Calu3 (cell line): ENCODE data around the gene SPPL3. TPM values are rescaled to one million over a fixed set of nuclear protein-coding genes. Genes with fewer than 3 reads are reported as not detected.
"Not testable (repeated sequence)": the region's sequence is repeated elsewhere in the genome, so short reads cannot be mapped to it uniquely, and the experiment has no call there.

Experiments
- BruUV-seq: library from RNA; stranded (reverse); fragments of 400-500 nt; replicated peaks from 2 replicates; lab custom pipeline; 2021; lab: Mats Ljungman, UMichigan
- CTCF ChIA-PET: fragments of 300-600 bp; sonication (Branson Sonifier 250); formaldehyde crosslinking; loops from one replicate; lab custom pipeline; 2022; ENCODE audit warnings: antibody characterized with exemption; lab: Charles Lee
- DNase-seq: peaks from one replicate; pipeline ENCODE4 v3.0.0; 2022
- H3K27ac Mint-ChIP-seq: one replicate; pipeline ENCODE4 v1.8.0; 2022; ENCODE audit warnings: mixed read lengths; ENCODE audit not compliant: unreplicated experiment
- H3K27me3 Mint-ChIP-seq: one replicate; pipeline ENCODE4 v1.8.0; 2022; ENCODE audit warnings: mixed read lengths; ENCODE audit not compliant: unreplicated experiment
- H3K36me3 Mint-ChIP-seq: one replicate; pipeline ENCODE4 v1.8.0; 2022; ENCODE audit warnings: mild to moderate bottlenecking, moderate library complexity, mixed read lengths; ENCODE audit not compliant: insufficient read depth, unreplicated experiment
- H3K4me1 Mint-ChIP-seq: one replicate; pipeline ENCODE4 v1.8.0; 2022; ENCODE audit warnings: mild to moderate bottlenecking, low read depth, mixed read lengths; ENCODE audit not compliant: unreplicated experiment
- H3K4me3 Mint-ChIP-seq: one replicate; pipeline ENCODE4 v1.8.0; 2022; ENCODE audit warnings: mild to moderate bottlenecking, low read depth, moderate library complexity, mixed read lengths; ENCODE audit not compliant: unreplicated experiment
- H3K9me3 Mint-ChIP-seq: one replicate; pipeline ENCODE4 v1.8.0; 2022; ENCODE audit warnings: low read depth, mixed read lengths; ENCODE audit not compliant: unreplicated experiment
- intact Hi-C: fragments of 100-400 bp; cut with micrococcal nuclease; formaldehyde crosslinking; loops from one replicate; pipeline ENCODE4 v1.10.0; 2022; ENCODE audit not compliant: unreplicated experiment
- total RNA-seq: library from RNA; stranded (reverse); gene quantifications from 2 replicates; pipeline ENCODE4 v1.2.3, GENCODE V29; 2022
- TF ChIP-seq, protein P1 (sequence below): fragments of 200-600 bp; IDR thresholded peaks from one replicate; pipeline ENCODE4 v1.8.0; 2022; ENCODE audit warnings: antibody characterized with exemption; ENCODE audit not compliant: unreplicated experiment

Gene SPPL3
- total RNA-seq, 1 experiment from 2014 or later = 61.0 TPM

DNA sequence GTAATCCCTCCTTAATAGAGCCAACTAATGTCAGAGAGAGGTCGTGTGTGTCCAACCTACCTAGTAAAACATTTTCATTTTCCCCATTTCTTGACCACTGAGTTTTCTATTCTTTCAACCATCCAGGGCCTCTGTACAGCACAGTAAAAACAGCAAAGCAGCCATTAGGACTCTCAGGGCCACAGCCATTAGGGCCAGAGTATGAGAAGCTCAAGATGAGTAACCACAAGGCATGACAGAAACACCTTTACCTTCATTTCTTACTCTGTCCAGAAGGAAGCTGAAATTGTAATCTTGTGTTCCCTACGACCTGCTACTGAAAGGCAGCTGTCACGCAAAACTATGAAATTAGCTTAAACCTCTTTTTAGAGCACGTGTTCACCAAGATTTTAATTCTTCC lies 2.3 kb downstream of the SPPL3 start:
- peak overlapping the region; percentile 94 for H3K4me3 Mint-ChIP-seq
- no peak for DNase-seq
- H3K27me3 Mint-ChIP-seq = no peaks in the 10 kb centered on the region
- intact Hi-C loops = no loop called here
- H3K36me3 Mint-ChIP-seq = peaks cover 42% of the 10 kb centered on the region
- no peak overlapping the region for H3K27ac Mint-ChIP-seq
- peaks cover 18% of the 10 kb centered on the region for H3K4me1 Mint-ChIP-seq
- TF ChIP-seq, protein P1, sequence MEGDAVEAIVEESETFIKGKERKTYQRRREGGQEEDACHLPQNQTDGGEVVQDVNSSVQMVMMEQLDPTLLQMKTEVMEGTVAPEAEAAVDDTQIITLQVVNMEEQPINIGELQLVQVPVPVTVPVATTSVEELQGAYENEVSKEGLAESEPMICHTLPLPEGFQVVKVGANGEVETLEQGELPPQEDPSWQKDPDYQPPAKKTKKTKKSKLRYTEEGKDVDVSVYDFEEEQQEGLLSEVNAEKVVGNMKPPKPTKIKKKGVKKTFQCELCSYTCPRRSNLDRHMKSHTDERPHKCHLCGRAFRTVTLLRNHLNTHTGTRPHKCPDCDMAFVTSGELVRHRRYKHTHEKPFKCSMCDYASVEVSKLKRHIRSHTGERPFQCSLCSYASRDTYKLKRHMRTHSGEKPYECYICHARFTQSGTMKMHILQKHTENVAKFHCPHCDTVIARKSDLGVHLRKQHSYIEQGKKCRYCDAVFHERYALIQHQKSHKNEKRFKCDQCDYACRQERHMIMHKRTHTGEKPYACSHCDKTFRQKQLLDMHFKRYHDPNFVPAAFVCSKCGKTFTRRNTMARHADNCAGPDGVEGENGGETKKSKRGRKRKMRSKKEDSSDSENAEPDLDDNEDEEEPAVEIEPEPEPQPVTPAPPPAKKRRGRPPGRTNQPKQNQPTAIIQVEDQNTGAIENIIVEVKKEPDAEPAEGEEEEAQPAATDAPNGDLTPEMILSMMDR = no peak
- BruUV-seq = TSS peak; percentile 37
- CTCF ChIA-PET = interaction anchor here (1.1 to 1.6 kb wide), 2 partner anchors 9 to 70 kb away, joined by 4 read pairs; no protein-coding TSS in a partner anchor
- no peaks in the 10 kb centered on the region for H3K9me3 Mint-ChIP-seq

DNA sequence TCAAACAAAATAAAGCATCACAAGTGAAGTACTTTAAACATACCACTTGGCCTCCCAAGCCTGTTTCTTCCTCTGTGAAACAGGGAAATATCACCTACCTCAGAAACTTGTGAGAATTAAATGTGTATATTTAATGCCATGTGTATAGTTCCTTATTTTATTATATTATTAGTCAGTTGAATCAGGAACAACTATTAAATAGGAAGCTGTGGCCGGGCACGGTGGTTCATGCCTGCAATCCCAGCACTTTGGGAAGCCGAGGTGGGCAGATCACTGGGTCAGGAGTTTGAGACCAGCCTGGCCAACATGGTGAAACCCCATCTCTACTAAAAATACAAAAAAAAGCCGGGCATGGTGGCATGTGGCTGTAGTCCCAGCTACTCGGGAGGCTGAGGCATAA lies 3.1 kb downstream of the SPPL3 start:
- CTCF ChIA-PET, BruUV-seq, H3K9me3 Mint-ChIP-seq, intact Hi-C loops, H3K27ac Mint-ChIP-seq, H3K4me3 Mint-ChIP-seq, H3K27me3 Mint-ChIP-seq, DNase-seq: not testable (repeated sequence)
- Mint-ChIP-seq H3K36me3 (peaks cover 42% of the 10 kb centered on the region), H3K4me1 (peaks cover 18% of the 10 kb centered on the region)

DNA sequence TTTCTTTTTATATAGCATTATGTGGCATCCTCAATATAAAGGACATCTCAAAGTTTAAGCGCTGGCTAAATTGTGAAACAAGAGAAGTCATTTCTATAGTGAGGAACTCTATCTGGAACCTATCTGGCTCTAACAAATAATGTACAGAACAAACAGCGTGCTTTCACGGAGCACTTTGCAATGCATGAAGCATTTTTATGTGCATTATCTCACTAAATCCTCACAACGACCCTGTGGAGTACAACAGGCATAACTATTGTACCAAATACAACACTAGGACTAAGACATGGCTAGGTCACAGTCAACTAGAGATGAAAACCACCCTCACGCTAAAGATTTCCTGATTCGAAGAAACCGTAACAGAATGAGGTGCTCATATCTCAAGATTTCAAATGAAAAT lies 8.6 kb downstream of the SPPL3 start:
- DNase-seq = no peak
- TF ChIP-seq, protein P1 = no peak
- CTCF ChIA-PET = no interaction called here
- intact Hi-C loops = no loop called here
- H3K27me3 Mint-ChIP-seq = no peaks in the 10 kb centered on the region
- BruUV-seq = no TSS peak
- H3K4me3 Mint-ChIP-seq = no peak overlapping the region
- H3K9me3 Mint-ChIP-seq = no peaks in the 10 kb centered on the region
- H3K27ac Mint-ChIP-seq = no peak overlapping the region
- H3K36me3 Mint-ChIP-seq = peaks cover 13% of the 10 kb centered on the region
- H3K4me1 Mint-ChIP-seq = peaks cover 9% of the 10 kb centered on the region

DNA sequence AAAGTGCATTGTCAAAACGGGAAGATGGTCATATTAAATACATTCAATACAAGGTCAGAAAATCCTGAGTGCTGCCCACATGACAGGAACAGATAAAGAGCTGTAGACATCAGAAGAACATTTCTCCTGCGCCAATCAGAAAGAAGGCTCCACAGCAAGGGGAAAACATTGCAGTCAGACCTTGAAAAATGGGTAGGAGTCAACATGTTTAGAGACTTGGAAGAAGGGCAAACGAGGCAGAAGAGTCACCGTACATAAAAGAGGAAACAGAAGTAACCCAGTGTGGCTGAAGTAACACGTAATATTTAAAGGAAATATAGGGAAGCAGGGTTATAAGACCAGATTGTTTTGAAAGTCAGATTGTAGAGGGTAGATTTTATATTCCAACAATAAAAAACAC lies 11.9 kb downstream of the SPPL3 start:
- no peaks in the 10 kb centered on the region for H3K9me3 Mint-ChIP-seq
- BruUV-seq = no TSS peak

DNA sequence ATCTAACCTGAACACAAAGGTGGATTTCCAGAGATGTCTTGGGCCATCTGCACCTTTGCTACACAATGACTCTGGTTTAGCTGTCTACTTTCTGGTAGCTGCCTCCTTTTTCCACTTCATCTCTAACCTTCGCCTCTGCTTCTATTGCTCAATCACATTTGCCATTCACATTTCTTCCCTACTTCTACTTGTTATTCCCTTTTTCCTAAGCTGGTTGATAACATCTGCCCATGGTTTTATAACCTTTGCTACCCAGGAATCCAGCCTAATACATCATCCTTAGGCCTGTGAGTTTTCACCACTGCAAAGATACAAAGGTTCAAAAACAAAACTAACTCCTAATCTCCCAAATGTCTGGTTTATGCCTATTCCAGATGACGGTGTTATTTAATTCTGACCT lies 13.2 kb downstream of the SPPL3 start:
- Mint-ChIP-seq H3K4me3 (no peak overlapping the region), H3K27ac (no peak overlapping the region), H3K36me3 (no peaks in the 10 kb centered on the region), H3K27me3 (no peaks in the 10 kb centered on the region), H3K9me3 (no peaks in the 10 kb centered on the region), H3K4me1 (peaks cover 9% of the 10 kb centered on the region)
- no peak for DNase-seq
- CTCF ChIA-PET = interaction anchor here (0.5 to 0.7 kb wide), 2 partner anchors 32 to 49 kb away, joined by 3 read pairs; no protein-coding TSS in a partner anchor
- BruUV-seq = no TSS peak
- TF ChIP-seq, protein P1 = no peak
- intact Hi-C loops = no loop called here

More for the DNA sequence above, 11.9 kb downstream of the SPPL3 start:
- no peaks in the 10 kb centered on the region for H3K27me3 Mint-ChIP-seq
- no peak for DNase-seq
- intact Hi-C loops = no loop called here
- peaks cover 9% of the 10 kb centered on the region for H3K4me1 Mint-ChIP-seq
- H3K36me3 Mint-ChIP-seq = no peaks in the 10 kb centered on the region
- CTCF ChIA-PET = no interaction called here
- TF ChIP-seq, protein P1 = no peak
- H3K27ac Mint-ChIP-seq = no peak overlapping the region
- no peak overlapping the region for H3K4me3 Mint-ChIP-seq
